HTR-8/SVneo (cell line): ENCODE results near the gene PCDHGB2.
"Not testable (repeated sequence)": the region's sequence is repeated elsewhere in the genome, so short reads cannot be mapped to it uniquely, and the experiment has no call there.

Source experiments
- DNase-seq: peaks from one replicate; pipeline ENCODE4 v3.0.0; 2011; ENCODE audit warnings: low spot score, mixed read lengths; ENCODE audit not compliant: insufficient read length
- FAIRE-seq: peaks from 2 replicates; lab custom pipeline; 2011; peaks lifted over from hg19 to GRCh38; lab: Jason Lieb, UNC

Gene PCDHGB2

GRCh38 chr5:141382469-141383294, 22.9 kb downstream of the PCDHGB2 start, which contains the start of gene PCDHGA7:
TSS of gene PCDHGA7 (plus strand) at chr5:141382742. CDS start at chr5:141382900, 158 bp downstream.
- FAIRE-seq (no peak), DNase-seq (peak; percentile 14)

GRCh38 chr5:141383345-141383744, 23.6 kb downstream of the PCDHGB2 start:
- no peak for FAIRE-seq
- DNase-seq, result no peak

GRCh38 chr5:141384471-141385267, 24.9 kb downstream of the PCDHGB2 start:
- DNase-seq (no peak), FAIRE-seq (peak; percentile 20)

- FAIRE-seq, result peak; percentile 93
Observed at GRCh38 chr5:141387557-141388311, 27.9 kb downstream of the PCDHGB2 start, which contains the start of gene PCDHGB4. TSS of gene PCDHGB4 (plus strand) at chr5:141387698. CDS start at chr5:141387885, 187 bp downstream.

GRCh38 chr5:141388661-141389060, 28.9 kb downstream of the PCDHGB2 start:
- DNase-seq (no peak), FAIRE-seq (no peak)

More at GRCh38 chr5:141387557-141388311, 27.9 kb downstream of the PCDHGB2 start, which contains the start of gene PCDHGB4:
- peak; percentile 34 for DNase-seq

- no peak for DNase-seq
- no peak for FAIRE-seq
Observed at GRCh38 chr5:141389153-141390042, 29.6 kb downstream of the PCDHGB2 start.

GRCh38 chr5:141392429-141393198, 32.8 kb downstream of the PCDHGB2 start, which contains the start of gene PCDHGA8:
TSS of gene PCDHGA8 (plus strand) at chr5:141392633. CDS start at chr5:141392814, 181 bp downstream.
- DNase-seq, result no peak
- no peak for FAIRE-seq

GRCh38 chr5:141393267-141393666, 33.5 kb downstream of the PCDHGB2 start:
- DNase-seq (no peak), FAIRE-seq (no peak)

- not testable (repeated sequence) for FAIRE-seq, DNase-seq
Observed at GRCh38 chr5:141394401-141395187, 34.8 kb downstream of the PCDHGB2 start.

GRCh38 chr5:141397756-141398551, 38.2 kb downstream of the PCDHGB2 start, which contains the start of gene PCDHGB5:
TSS of gene PCDHGB5 (plus strand) at chr5:141397947. CDS start at chr5:141398128, 181 bp downstream.
- peak; percentile 76 for FAIRE-seq
- DNase-seq, result not testable (repeated sequence)

- FAIRE-seq (no peak), DNase-seq (no peak)
Observed at GRCh38 chr5:141398608-141399007, 38.8 kb downstream of the PCDHGB2 start.

- no peak for FAIRE-seq
- DNase-seq, result no peak
Observed at GRCh38 chr5:141399555-141400258, 39.9 kb downstream of the PCDHGB2 start.

GRCh38 chr5:141402553-141403243, 42.9 kb downstream of the PCDHGB2 start, which contains the start of gene PCDHGA9:
TSS of gene PCDHGA9 (plus strand) at chr5:141402778. CDS start at chr5:141402953, 175 bp downstream.
- FAIRE-seq (no peak), DNase-seq (no peak)

- FAIRE-seq (no peak), DNase-seq (no peak)
Observed at GRCh38 chr5:141403387-141403786, 43.6 kb downstream of the PCDHGB2 start.

- not testable (repeated sequence) for FAIRE-seq
Observed at GRCh38 chr5:141407790-141408505, 48.2 kb downstream of the PCDHGB2 start, which contains the start of gene PCDHGB6. TSS of gene PCDHGB6 (plus strand) at chr5:141408021. CDS start at chr5:141408203, 182 bp downstream.

More at GRCh38 chr5:141407790-141408505, 48.2 kb downstream of the PCDHGB2 start, which contains the start of gene PCDHGB6:
- not testable (repeated sequence) for DNase-seq
